Measurements from ENCODE around the gene SMIM5. TPM values are rescaled to one million over a fixed set of nuclear protein-coding genes. Genes with fewer than 3 reads are reported as not detected.

Gene SMIM5
- polyA plus RNA-seq, 1 donor from 2014 or later = 0.59 TPM

DNA sequence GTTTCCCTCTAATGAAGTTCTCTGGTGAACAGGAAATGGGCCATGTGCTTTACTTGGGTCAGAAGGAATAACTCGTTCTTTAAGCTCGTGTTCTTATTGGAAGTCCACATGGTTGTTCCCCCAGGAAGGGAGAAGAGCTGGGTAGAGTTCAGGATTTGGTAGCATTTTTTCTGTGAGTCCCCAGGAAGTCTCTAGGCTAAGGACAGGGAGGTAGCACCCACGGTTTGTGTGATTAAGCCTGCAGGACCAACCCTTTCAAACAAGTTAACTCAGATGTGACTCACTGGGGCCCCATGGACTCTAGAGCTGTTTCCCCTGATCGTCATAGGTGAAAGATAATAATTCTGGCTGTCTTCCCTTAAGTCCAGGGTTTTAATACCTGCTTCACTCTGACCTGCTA lies 50.3 kb downstream of the SMIM5 start:
- Histone ChIP-seq H3K4me2 (ENCODE audit: low read length) (no peak overlapping the region), H3K79me2 (replicated peaks; ENCODE audit: insufficient read depth, low read length) (no peaks in the 10 kb centered on the region), H3K9me2 (ENCODE audit: insufficient read depth, low read length) (no peaks in the 10 kb centered on the region), H3K27ac (ENCODE audit: low read length) (no peak overlapping the region), H2AFZ (ENCODE audit: low read depth, low read length) (no peak overlapping the region), H3K9me3 (ENCODE audit: low read length) (no peaks in the 10 kb centered on the region), H3K4me3 (ENCODE audit: low read length) (no peak overlapping the region), H4K20me1 (ENCODE audit: insufficient read depth) (no peaks in the 10 kb centered on the region), H3F3A (ENCODE audit: insufficient read depth, low read length, poor library complexity, severe bottlenecking) (no peaks in the 10 kb centered on the region), H3K9ac (ENCODE audit: low read length) (no peak overlapping the region), H3K27me3 (ENCODE audit: insufficient read depth, low read depth, low read length) (no peaks in the 10 kb centered on the region), H3K36me3 (ENCODE audit: insufficient read depth, low read length) (no peaks in the 10 kb centered on the region)
- TF ChIP-seq RAD21 (conservative IDR thresholded peaks at IDR 0.05) = no peak
- TF ChIP-seq TAF1 (IDR thresholded peaks at IDR 0.05; ENCODE audit: low read depth) = no peak

DNA sequence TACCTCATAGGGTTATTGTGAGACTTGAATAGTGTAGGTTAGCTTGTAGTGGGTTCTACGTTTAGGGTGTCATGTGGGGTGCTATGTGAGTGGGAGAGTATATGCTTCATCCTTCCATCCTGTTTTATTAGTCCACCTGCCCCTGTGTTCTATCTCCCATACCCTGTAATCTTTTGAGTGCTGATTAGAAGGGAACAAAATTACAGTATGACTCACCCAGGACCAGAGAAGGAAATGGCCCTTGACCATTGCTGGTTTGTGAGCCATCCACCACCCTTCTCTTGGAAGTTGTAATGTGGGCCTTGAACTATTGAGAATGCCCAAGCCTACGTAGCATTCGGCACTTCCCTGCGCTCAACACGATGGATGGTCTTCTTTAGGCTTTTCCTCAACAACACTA lies 51.0 kb downstream of the SMIM5 start:
- no peak overlapping the region for H3K4me3 ChIP-seq (ENCODE audit: low read length)
- no peaks in the 10 kb centered on the region for H3K9me2 ChIP-seq (ENCODE audit: insufficient read depth, low read length)
- H3K36me3 ChIP-seq (ENCODE audit: insufficient read depth, low read length) = no peaks in the 10 kb centered on the region
- no peaks in the 10 kb centered on the region for H4K20me1 ChIP-seq (ENCODE audit: insufficient read depth)
- no peaks in the 10 kb centered on the region for H3F3A ChIP-seq (ENCODE audit: insufficient read depth, low read length, poor library complexity, severe bottlenecking)
- H3K4me2 ChIP-seq (ENCODE audit: low read length) = no peak overlapping the region
- no peak overlapping the region for H2AFZ ChIP-seq (ENCODE audit: low read depth, low read length)
- no peaks in the 10 kb centered on the region for H3K9me3 ChIP-seq (ENCODE audit: low read length)
- no peaks in the 10 kb centered on the region for H3K79me2 ChIP-seq (replicated peaks; ENCODE audit: insufficient read depth, low read length)
- no peak overlapping the region for H3K9ac ChIP-seq (ENCODE audit: low read length)
- no peak overlapping the region for H3K27ac ChIP-seq (ENCODE audit: low read length)
- no peak for TF ChIP-seq SMC3 (conservative IDR thresholded peaks at IDR 0.05; ENCODE audit: poor library complexity)
- TF ChIP-seq TAF1 (IDR thresholded peaks at IDR 0.05; ENCODE audit: low read depth) = no peak
- TF ChIP-seq RAD21 (conservative IDR thresholded peaks at IDR 0.05) = no peak
- TF ChIP-seq EZH2 (IDR thresholded peaks at IDR 0.05; ENCODE audit: borderline replicate concordance, insufficient read depth, low read length, poor library complexity, severe bottlenecking) = no peak
- TF ChIP-seq, protein P1, sequence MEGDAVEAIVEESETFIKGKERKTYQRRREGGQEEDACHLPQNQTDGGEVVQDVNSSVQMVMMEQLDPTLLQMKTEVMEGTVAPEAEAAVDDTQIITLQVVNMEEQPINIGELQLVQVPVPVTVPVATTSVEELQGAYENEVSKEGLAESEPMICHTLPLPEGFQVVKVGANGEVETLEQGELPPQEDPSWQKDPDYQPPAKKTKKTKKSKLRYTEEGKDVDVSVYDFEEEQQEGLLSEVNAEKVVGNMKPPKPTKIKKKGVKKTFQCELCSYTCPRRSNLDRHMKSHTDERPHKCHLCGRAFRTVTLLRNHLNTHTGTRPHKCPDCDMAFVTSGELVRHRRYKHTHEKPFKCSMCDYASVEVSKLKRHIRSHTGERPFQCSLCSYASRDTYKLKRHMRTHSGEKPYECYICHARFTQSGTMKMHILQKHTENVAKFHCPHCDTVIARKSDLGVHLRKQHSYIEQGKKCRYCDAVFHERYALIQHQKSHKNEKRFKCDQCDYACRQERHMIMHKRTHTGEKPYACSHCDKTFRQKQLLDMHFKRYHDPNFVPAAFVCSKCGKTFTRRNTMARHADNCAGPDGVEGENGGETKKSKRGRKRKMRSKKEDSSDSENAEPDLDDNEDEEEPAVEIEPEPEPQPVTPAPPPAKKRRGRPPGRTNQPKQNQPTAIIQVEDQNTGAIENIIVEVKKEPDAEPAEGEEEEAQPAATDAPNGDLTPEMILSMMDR (IDR thresholded peaks at IDR 0.05; ENCODE audit: poor library complexity, severe bottlenecking) = no peak
- TF ChIP-seq MXI1 (conservative IDR thresholded peaks at IDR 0.05; ENCODE audit: poor library complexity, severe bottlenecking) = no peak
- TF ChIP-seq, protein P2, sequence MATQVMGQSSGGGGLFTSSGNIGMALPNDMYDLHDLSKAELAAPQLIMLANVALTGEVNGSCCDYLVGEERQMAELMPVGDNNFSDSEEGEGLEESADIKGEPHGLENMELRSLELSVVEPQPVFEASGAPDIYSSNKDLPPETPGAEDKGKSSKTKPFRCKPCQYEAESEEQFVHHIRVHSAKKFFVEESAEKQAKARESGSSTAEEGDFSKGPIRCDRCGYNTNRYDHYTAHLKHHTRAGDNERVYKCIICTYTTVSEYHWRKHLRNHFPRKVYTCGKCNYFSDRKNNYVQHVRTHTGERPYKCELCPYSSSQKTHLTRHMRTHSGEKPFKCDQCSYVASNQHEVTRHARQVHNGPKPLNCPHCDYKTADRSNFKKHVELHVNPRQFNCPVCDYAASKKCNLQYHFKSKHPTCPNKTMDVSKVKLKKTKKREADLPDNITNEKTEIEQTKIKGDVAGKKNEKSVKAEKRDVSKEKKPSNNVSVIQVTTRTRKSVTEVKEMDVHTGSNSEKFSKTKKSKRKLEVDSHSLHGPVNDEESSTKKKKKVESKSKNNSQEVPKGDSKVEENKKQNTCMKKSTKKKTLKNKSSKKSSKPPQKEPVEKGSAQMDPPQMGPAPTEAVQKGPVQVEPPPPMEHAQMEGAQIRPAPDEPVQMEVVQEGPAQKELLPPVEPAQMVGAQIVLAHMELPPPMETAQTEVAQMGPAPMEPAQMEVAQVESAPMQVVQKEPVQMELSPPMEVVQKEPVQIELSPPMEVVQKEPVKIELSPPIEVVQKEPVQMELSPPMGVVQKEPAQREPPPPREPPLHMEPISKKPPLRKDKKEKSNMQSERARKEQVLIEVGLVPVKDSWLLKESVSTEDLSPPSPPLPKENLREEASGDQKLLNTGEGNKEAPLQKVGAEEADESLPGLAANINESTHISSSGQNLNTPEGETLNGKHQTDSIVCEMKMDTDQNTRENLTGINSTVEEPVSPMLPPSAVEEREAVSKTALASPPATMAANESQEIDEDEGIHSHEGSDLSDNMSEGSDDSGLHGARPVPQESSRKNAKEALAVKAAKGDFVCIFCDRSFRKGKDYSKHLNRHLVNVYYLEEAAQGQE (IDR thresholded peaks at IDR 0.05; ENCODE audit: borderline replicate concordance) = no peak
- no peak for TF ChIP-seq POLR2AphosphoS5 (IDR thresholded peaks at IDR 0.05)
- no peak for TF ChIP-seq EP300 (conservative IDR thresholded peaks at IDR 0.05; ENCODE audit: poor library complexity, severe bottlenecking)
- H3K27me3 ChIP-seq (ENCODE audit: insufficient read depth, low read depth, low read length) = no peaks in the 10 kb centered on the region

GRCh38 chr17:75684924-75685323 lies 51.7 kb downstream of the SMIM5 start:
- Histone ChIP-seq H4K20me1 (ENCODE audit: insufficient read depth) (no peaks in the 10 kb centered on the region), H3F3A (ENCODE audit: insufficient read depth, low read length, poor library complexity, severe bottlenecking) (no peaks in the 10 kb centered on the region), H3K27ac (ENCODE audit: low read length) (no peak overlapping the region), H3K27me3 (ENCODE audit: insufficient read depth, low read depth, low read length) (no peaks in the 10 kb centered on the region), H3K9me3 (ENCODE audit: low read length) (no peaks in the 10 kb centered on the region), H3K79me2 (replicated peaks; ENCODE audit: insufficient read depth, low read length) (no peaks in the 10 kb centered on the region), H2AFZ (ENCODE audit: low read depth, low read length) (no peak overlapping the region), H3K4me3 (ENCODE audit: low read length) (no peak overlapping the region), H3K9ac (ENCODE audit: low read length) (no peak overlapping the region), H3K4me2 (ENCODE audit: low read length) (no peak overlapping the region), H3K9me2 (ENCODE audit: insufficient read depth, low read length) (no peaks in the 10 kb centered on the region), H3K36me3 (ENCODE audit: insufficient read depth, low read length) (no peaks in the 10 kb centered on the region)
- TF ChIP-seq SMC3 (conservative IDR thresholded peaks at IDR 0.05; ENCODE audit: poor library complexity) = no peak
- no peak for TF ChIP-seq RAD21 (conservative IDR thresholded peaks at IDR 0.05)
- TF ChIP-seq EZH2 (IDR thresholded peaks at IDR 0.05; ENCODE audit: borderline replicate concordance, insufficient read depth, low read length, poor library complexity, severe bottlenecking) = no peak
- TF ChIP-seq POLR2AphosphoS5 (IDR thresholded peaks at IDR 0.05) = no peak
- TF ChIP-seq, protein P1 (IDR thresholded peaks at IDR 0.05; ENCODE audit: poor library complexity, severe bottlenecking) = no peak
- TF ChIP-seq, protein P2 (IDR thresholded peaks at IDR 0.05; ENCODE audit: borderline replicate concordance) = no peak
- TF ChIP-seq TAF1 (IDR thresholded peaks at IDR 0.05; ENCODE audit: low read depth) = no peak
- TF ChIP-seq EP300 (conservative IDR thresholded peaks at IDR 0.05; ENCODE audit: poor library complexity, severe bottlenecking) = no peak
- no peak for TF ChIP-seq MXI1 (conservative IDR thresholded peaks at IDR 0.05; ENCODE audit: poor library complexity, severe bottlenecking)
